HEK293 (cell line): ENCODE data around the gene ERBB4.

Experiments used
- CTCF ChIA-PET: fragments of 350-600 bp; formaldehyde crosslinking; extraction: SDS; loops from one replicate; lab custom pipeline; 2021; ENCODE audit warnings: antibody characterized with exemption; lab: Yijun Ruan, JAX
- POLR2A ChIA-PET: fragments of 300-600 bp; formaldehyde crosslinking; extraction: SDS; loops from one replicate; lab custom pipeline; 2020; ENCODE audit warnings: antibody characterized with exemption, inconsistent platforms; lab: Yijun Ruan, JAX
- H3K27ac ChIP-seq: fragments of 200-500 bp; sonication (Bioruptor generic); 2 replicates; pipeline ENCODE4 v1.5.1; 2014; ENCODE audit warnings: low read depth, low read length, control low read depth, inconsistent platforms; ENCODE audit errors: extremely low read depth
- H3K36me3 ChIP-seq, 2 experiments: fragments of 200-500 bp in 1 of 2; sonication (Bioruptor generic) in 1 of 2; 1 replicate in 1 of 2; 2 replicates in 1 of 2; pipeline ENCODE4 v1.5.1; 2014 to 2017; ENCODE audit warnings: inconsistent platforms in 2 of 2, low read length in 2 of 2; ENCODE audit not compliant: control insufficient read depth in 2 of 2, insufficient read depth in 1 of 2
- H3K4me1 ChIP-seq: fragments of 200-500 bp; sonication (Bioruptor generic); 2 replicates; pipeline ENCODE4 v1.5.1; 2014; ENCODE audit warnings: mild to moderate bottlenecking, low read length, inconsistent platforms; ENCODE audit not compliant: control insufficient read depth, insufficient read depth
- H3K4me3 ChIP-seq: 2 replicates; pipeline ENCODE4 v1.5.1; 2011; ENCODE audit warnings: low read depth, mild to moderate bottlenecking, control low read depth, low read length, moderate library complexity
- H3K9me3 ChIP-seq: fragments of 200-500 bp; sonication (Bioruptor generic); 2 replicates; pipeline ENCODE4 v1.5.1; 2014; ENCODE audit warnings: low read depth, low read length, inconsistent platforms; ENCODE audit not compliant: control insufficient read depth, insufficient read depth
- KLF10 ChIP-seq: fragments of 450-650 bp; IDR thresholded peaks from 2 replicates; pipeline ENCODE4 v1.5.1; 2018; ENCODE audit warnings: missing biosample characterization, mild to moderate bottlenecking, missing genetic modification characterization
- SETDB1 ChIP-seq: IDR thresholded peaks from one replicate; pipeline ENCODE4 v1.6.1; 2017; ENCODE audit warnings: mild to moderate bottlenecking, low read length, moderate library complexity, mixed read lengths; ENCODE audit not compliant: insufficient read length
- TCF7L2 ChIP-seq: IDR thresholded peaks from 2 replicates; pipeline ENCODE4 v1.6.1; 2011; ENCODE audit warnings: low read depth, mild to moderate bottlenecking, inconsistent platforms, low read length, moderate library complexity, borderline replicate concordance
- ZBTB1 ChIP-seq: fragments of 450-650 bp; formaldehyde crosslinking; IDR thresholded peaks from 2 replicates; pipeline ENCODE4 v1.5.1; 2016; ENCODE audit warnings: missing biosample characterization, missing genetic modification characterization
- ZNF121 ChIP-seq: fragments of 450-650 bp; formaldehyde crosslinking; IDR thresholded peaks from 2 replicates; pipeline ENCODE4 v1.5.1; 2016; ENCODE audit warnings: missing biosample characterization, missing genetic modification characterization
- ZNF138 ChIP-seq: fragments of 450-650 bp; formaldehyde crosslinking; IDR thresholded peaks from 2 replicates; pipeline ENCODE4 v1.5.1; 2016; ENCODE audit warnings: missing biosample characterization, missing genetic modification characterization, borderline replicate concordance
- ZNF157 ChIP-seq: fragments of 450-650 bp; formaldehyde crosslinking; IDR thresholded peaks from 2 replicates; pipeline ENCODE4 v1.5.1; 2016; ENCODE audit warnings: missing biosample characterization, missing genetic modification characterization
- ZNF248 ChIP-seq: fragments of 450-650 bp; formaldehyde crosslinking; IDR thresholded peaks from 2 replicates; pipeline ENCODE4 v1.5.1; 2017; ENCODE audit warnings: missing biosample characterization, missing genetic modification characterization
- ZNF266 ChIP-seq: fragments of 450-650 bp; formaldehyde crosslinking; IDR thresholded peaks from 2 replicates; pipeline ENCODE4 v1.5.1; 2016; ENCODE audit warnings: missing biosample characterization, missing genetic modification characterization, low read depth
- ZNF311 ChIP-seq: fragments of 450-650 bp; formaldehyde crosslinking; IDR thresholded peaks from 2 replicates; pipeline ENCODE4 v1.5.1; 2017; ENCODE audit warnings: missing biosample characterization, missing genetic modification characterization, borderline replicate concordance
- ZNF544 ChIP-seq: fragments of 450-650 bp; formaldehyde crosslinking; IDR thresholded peaks from 2 replicates; pipeline ENCODE4 v1.5.0; 2017; ENCODE audit warnings: missing biosample characterization, missing genetic modification characterization
- ZNF555 ChIP-seq: fragments of 450-650 bp; formaldehyde crosslinking; conservative IDR thresholded peaks from 2 replicates; pipeline ENCODE4 v1.5.1; 2017; ENCODE audit warnings: missing biosample characterization, mild to moderate bottlenecking, missing genetic modification characterization, inconsistent platforms
- ZNF561 ChIP-seq: fragments of 450-650 bp; IDR thresholded peaks from 2 replicates; pipeline ENCODE4 v1.5.1; 2018; ENCODE audit warnings: missing biosample characterization, missing genetic modification characterization, borderline replicate concordance
- ZNF701 ChIP-seq: fragments of 450-650 bp; formaldehyde crosslinking; IDR thresholded peaks from 2 replicates; pipeline ENCODE4 v1.5.1; 2016; ENCODE audit warnings: missing biosample characterization, missing genetic modification characterization
- ZNF747 ChIP-seq: fragments of 450-650 bp; formaldehyde crosslinking; IDR thresholded peaks from 2 replicates; pipeline ENCODE4 v1.5.1; 2016; ENCODE audit warnings: missing biosample characterization, missing genetic modification characterization
- TF ChIP-seq, protein P1 (sequence below): fragments of 450-650 bp; formaldehyde crosslinking; IDR thresholded peaks from 2 replicates; pipeline ENCODE4 v1.5.1; 2016; ENCODE audit warnings: missing biosample characterization, missing genetic modification characterization, borderline replicate concordance
- TF ChIP-seq, protein P2 (sequence below): fragments of 450-650 bp; formaldehyde crosslinking; IDR thresholded peaks from 2 replicates; pipeline ENCODE4 v1.5.1; 2016; ENCODE audit warnings: missing biosample characterization, missing genetic modification characterization

ERBB4 gene

DNA sequence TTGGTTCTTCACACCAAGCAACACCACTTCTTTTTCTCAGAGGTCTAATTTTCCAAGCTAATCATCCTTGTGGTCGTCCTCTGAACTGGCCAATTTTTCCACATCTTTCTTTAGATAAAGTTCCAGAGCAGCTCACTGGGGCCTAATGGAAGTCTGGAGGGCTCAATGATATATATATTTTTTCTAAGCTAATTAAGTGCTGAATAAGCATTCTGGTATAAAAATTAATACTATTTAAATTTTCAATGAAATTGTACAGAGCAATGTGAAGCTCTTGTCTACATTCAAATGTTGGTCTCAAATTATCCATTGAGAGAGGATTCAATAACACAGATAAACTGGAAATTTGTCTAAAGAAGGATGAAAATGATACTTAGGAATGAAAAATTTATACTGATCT lies 866.6 kb downstream of the ERBB4 start (continued):
- TF ChIP-seq, protein P1, sequence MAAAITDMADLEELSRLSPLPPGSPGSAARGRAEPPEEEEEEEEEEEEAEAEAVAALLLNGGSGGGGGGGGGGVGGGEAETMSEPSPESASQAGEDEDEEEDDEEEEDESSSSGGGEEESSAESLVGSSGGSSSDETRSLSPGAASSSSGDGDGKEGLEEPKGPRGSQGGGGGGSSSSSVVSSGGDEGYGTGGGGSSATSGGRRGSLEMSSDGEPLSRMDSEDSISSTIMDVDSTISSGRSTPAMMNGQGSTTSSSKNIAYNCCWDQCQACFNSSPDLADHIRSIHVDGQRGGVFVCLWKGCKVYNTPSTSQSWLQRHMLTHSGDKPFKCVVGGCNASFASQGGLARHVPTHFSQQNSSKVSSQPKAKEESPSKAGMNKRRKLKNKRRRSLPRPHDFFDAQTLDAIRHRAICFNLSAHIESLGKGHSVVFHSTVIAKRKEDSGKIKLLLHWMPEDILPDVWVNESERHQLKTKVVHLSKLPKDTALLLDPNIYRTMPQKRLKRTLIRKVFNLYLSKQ, result no peak
- TF ChIP-seq ZNF311 (tag by site-specific recombination) (no peak), SETDB1 (no peak), ZNF747 (no peak), ZNF561 (tag by site-specific recombination) (no peak), TCF7L2 (no peak), KLF10 (no peak), ZNF544 (tag by site-specific recombination) (no peak), ZBTB1 (tag by site-specific recombination) (no peak)
- TF ChIP-seq, protein P2, sequence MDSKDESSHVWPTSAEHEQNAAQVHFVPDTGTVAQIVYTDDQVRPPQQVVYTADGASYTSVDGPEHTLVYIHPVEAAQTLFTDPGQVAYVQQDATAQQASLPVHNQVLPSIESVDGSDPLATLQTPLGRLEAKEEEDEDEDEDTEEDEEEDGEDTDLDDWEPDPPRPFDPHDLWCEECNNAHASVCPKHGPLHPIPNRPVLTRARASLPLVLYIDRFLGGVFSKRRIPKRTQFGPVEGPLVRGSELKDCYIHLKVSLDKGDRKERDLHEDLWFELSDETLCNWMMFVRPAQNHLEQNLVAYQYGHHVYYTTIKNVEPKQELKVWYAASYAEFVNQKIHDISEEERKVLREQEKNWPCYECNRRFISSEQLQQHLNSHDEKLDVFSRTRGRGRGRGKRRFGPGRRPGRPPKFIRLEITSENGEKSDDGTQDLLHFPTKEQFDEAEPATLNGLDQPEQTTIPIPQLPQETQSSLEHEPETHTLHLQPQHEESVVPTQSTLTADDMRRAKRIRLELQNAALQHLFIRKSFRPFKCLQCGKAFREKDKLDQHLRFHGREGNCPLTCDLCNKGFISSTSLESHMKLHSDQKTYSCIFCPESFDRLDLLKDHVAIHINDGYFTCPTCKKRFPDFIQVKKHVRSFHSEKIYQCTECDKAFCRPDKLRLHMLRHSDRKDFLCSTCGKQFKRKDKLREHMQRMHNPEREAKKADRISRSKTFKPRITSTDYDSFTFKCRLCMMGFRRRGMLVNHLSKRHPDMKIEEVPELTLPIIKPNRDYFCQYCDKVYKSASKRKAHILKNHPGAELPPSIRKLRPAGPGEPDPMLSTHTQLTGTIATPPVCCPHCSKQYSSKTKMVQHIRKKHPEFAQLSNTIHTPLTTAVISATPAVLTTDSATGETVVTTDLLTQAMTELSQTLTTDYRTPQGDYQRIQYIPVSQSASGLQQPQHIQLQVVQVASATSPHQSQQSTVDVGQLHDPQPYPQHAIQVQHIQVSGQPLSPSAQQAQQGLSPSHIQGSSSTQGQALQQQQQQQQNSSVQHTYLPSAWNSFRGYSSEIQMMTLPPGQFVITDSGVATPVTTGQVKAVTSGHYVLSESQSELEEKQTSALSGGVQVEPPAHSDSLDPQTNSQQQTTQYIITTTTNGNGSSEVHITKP (tag by site-specific recombination), result no peak

GRCh38 chr2:211665299-211665698 lies 873.3 kb downstream of the ERBB4 start:
- Histone ChIP-seq H3K4me3 (no peak overlapping the region), H3K9me3 (no peaks in the 10 kb centered on the region)

GRCh38 chr2:211664321-211664720 lies 874.3 kb downstream of the ERBB4 start:
- no peaks in the 10 kb centered on the region for H3K36me3 ChIP-seq
- no peak for TF ChIP-seq ZNF157 (tag by site-specific recombination)
- no peak for TF ChIP-seq ZNF138 (tag by site-specific recombination)
- ChIA-PET POLR2A (no interaction called here), CTCF (interaction anchor here (0.6 to 0.7 kb wide), 2 partner anchors 136 to 757 kb away, joined by 3 to 4 read pairs; no protein-coding TSS in a partner anchor)
- H3K27ac ChIP-seq, result no peak overlapping the region
- no peaks in the 10 kb centered on the region for H3K4me1 ChIP-seq
- no peak overlapping the region for H3K4me3 ChIP-seq
- no peaks in the 10 kb centered on the region for H3K9me3 ChIP-seq

More at GRCh38 chr2:211665299-211665698, 873.3 kb downstream of the ERBB4 start:
- TF ChIP-seq ZNF121, result no peak
- TF ChIP-seq ZNF266 (tag by site-specific recombination), result no peak
- TF ChIP-seq ZNF555, result no peak
- TF ChIP-seq ZNF701 (tag by site-specific recombination), result no peak
- no peak for TF ChIP-seq ZNF248
- ChIA-PET CTCF (no interaction called here), POLR2A (no interaction called here)
- Histone ChIP-seq H3K27ac (no peak overlapping the region), H3K36me3 (no peaks in the 10 kb centered on the region), H3K4me1 (no peaks in the 10 kb centered on the region)
